Right lobe of liver (tissue), 6 donors: ENCODE results near the gene ALDOA. TPM values are rescaled to one million over a fixed set of nuclear protein-coding genes. Genes with fewer than 3 reads are reported as not detected.
"Not testable (repeated sequence)": the region's sequence is repeated elsewhere in the genome, so short reads cannot be mapped to it uniquely, and the experiment has no call there.

Experiments used
- ATAC-seq, 4 donors: fragments of 200-7000 bp; cut with Tn5 transposase; one replicate each; pipeline ENCODE4 v1.9.1; 2020; ENCODE audit warnings: mild to moderate bottlenecking in 4 of 4, moderate library complexity in 4 of 4
- DNase-seq, 3 donors: peaks; one replicate each; pipeline ENCODE4 v3.0.0-alpha.2; 2020
- H3K27ac ChIP-seq, 3 donors: fragments of 200-600 bp; one replicate each; pipeline ENCODE4 v1.8.0; 2022
- H3K27me3 ChIP-seq, 2 donors: fragments of 200-600 bp; one replicate each; pipeline ENCODE4 v1.8.0; 2022
- H3K36me3 ChIP-seq, 4 donors: fragments of 200-600 bp; sonication (generic) in 1 of 4; one replicate each; pipeline versions ENCODE4 v1.5.1 to v1.8.0; 2017 to 2022; ENCODE audit warnings: control low read depth in 1 of 4
- H3K4me1 ChIP-seq, 4 donors: fragments of 200-600 bp; sonication (generic) in 1 of 4; one replicate each; pipeline versions ENCODE4 v1.5.1 to v1.8.0; 2017 to 2022; ENCODE audit warnings: control low read depth in 1 of 4
- H3K4me3 ChIP-seq, 3 donors: fragments of 200-600 bp; one replicate each; pipeline ENCODE4 v1.8.0; 2022
- H3K9me3 ChIP-seq, 4 donors: fragments of 200-600 bp; sonication (generic) in 1 of 4; one replicate each; pipeline versions ENCODE4 v1.5.1 to v1.8.0; 2017 to 2022; ENCODE audit warnings: control low read depth in 1 of 4
- CTCF ChIP-seq, 4 donors: fragments of 200-600 bp in 3 of 4; fragments of 450-650 bp in 1 of 4; IDR thresholded peaks; one replicate each; pipeline versions ENCODE4 v1.5.1 to v1.8.0; 2016 to 2022; ENCODE audit warnings: antibody characterized with exemption in 4 of 4, mild to moderate bottlenecking in 2 of 4
- POLR2A ChIP-seq: fragments of 450-650 bp; IDR thresholded peaks from one replicate; pipeline ENCODE4 v1.6.1; 2017; ENCODE audit warnings: antibody characterized with exemption, mild to moderate bottlenecking
- WGBS: methylation state at CpG from one replicate; pipeline ENCODE4 v1.1.6; 2018; ENCODE audit warnings: low coverage, low lambda C conversion rate; ENCODE audit not compliant: insufficient coverage; ENCODE audit errors: missing lambda C conversion rate; 5-methylcytosine and 5-hydroxymethylcytosine counted together
- intact Hi-C, 2 donors: fragments of 100-400 bp; cut with DNase I; formaldehyde crosslinking; loops; one replicate each; pipeline versions ENCODE4 v1.11.2 to v1.14.1; 2022
- long read RNA-seq: library from polyadenylated mRNA; unstranded; transcript quantifications from one replicate; pipeline ENCODE4 v2.0.0, GENCODE V29; 2019
- total RNA-seq, 6 experiments: library from RNA; depleted of rRNA in 2 of 6; stranded (reverse); fragments of >200 nt in 2 of 6; fragmentation: NEBNext Ultra II Directional in 3 of 6; extraction: Animal tissue kit (Norgen Biotek cat#: 25700) in 3 of 6; gene quantifications; one replicate each; pipeline versions ENCODE4 v1.1.0 to v1.2.4, GENCODE V29; 2016 to 2023
- donor health status: DM: no; HTN: yes; CAD: no.
- donor health status: DM: no; HTN: no; CAD: no.
- donor health status: DM: no; HTN: no; CAD: no.
- donor health status: DM: no; HTN: yes; CAD: no.
- donor health status: DM: no; HTN: yes; CAD: no.

The ALDOA gene
- total RNA-seq, result 100 to 1,000 TPM; 113 to 580 (median 345) TPM
- long read RNA-seq, transcript ALDOA-209 (9 exons, 1,579 nt), result major isoform, 61 of 65 reads
- long read RNA-seq, partial matches to known transcripts, result 0 of 65 reads
- long read RNA-seq, other reads (novel, unspliced or antisense), result 0 of 65 reads

DNA sequence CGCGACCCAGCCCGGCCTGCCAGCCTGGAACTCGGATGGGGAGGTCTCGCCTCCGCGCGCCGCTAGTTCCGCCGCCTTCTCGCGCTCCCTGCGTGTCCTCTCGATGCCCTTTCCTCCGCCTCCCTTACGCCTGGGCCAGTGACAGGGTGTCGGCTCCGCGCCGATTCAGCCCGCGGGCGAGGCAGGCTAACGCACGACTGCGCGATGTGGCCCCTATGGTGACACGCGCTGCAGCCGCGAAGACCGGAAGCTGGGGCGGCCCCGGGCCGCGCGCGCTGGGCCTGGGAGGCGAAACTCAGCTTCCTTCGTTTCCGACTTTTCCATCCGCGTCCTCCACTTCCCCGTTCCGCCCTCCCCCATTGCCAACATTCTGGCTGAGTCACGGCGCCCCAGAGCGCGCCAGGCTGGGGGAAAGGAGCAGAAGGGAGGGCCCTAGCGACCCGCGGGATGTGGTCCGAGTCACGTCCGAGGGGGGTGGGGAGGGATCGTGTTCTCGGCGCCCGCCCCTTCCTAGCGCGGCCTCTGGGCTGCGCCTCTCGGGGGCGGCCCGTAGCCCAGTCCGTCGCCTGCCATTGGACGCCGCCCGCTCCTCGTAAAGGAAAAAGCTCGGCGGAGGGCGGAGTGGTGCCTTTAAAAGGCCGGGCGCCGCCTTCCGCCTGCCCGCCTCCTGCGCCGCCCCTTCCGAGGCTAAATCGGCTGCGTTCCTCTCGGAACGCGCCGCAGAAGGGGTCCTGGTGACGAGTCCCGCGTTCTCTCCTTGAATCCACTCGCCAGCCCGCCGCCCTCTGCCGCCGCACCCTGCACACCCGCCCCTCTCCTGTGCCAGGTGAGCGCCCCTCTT lies at the start of gene ALDOA:
TSS of gene ALDOA (plus strand) at position 659 of the 841 bp plus-strand sequence. CDS start 1,138 bp downstream, outside the sequence.
- Histone ChIP-seq H3K4me1 (peaks cover 0 to 32% (median 7%) of the 10 kb centered on the region in 4 donors), H3K4me3 (peak within 1 kb of the TSS; percentile 92 to 97 (median 94)), H3K36me3 (peaks cover 10 to 32% (median 21%) of the 10 kb centered on the region in 4 donors), H3K27me3 (no peaks in the 10 kb centered on the region), H3K27ac (peak within 1 kb of the TSS; percentile 93 to 100 (median 99)), H3K9me3 (no peaks in the 10 kb centered on the region)
- ATAC-seq (peak; percentile 84 to 94 (median 89)), DNase-seq (peak; percentile 99 to 100 (median 99))
- TF ChIP-seq CTCF (IDR thresholded peaks at IDR 0.05), result peak in 1 of 4 donors; percentile 18
- peak; percentile 97 for TF ChIP-seq POLR2A
- intact Hi-C loops, result no loop called here
- WGBS, result 0% methylated on average over 11 of the region's 99 CpGs

DNA sequence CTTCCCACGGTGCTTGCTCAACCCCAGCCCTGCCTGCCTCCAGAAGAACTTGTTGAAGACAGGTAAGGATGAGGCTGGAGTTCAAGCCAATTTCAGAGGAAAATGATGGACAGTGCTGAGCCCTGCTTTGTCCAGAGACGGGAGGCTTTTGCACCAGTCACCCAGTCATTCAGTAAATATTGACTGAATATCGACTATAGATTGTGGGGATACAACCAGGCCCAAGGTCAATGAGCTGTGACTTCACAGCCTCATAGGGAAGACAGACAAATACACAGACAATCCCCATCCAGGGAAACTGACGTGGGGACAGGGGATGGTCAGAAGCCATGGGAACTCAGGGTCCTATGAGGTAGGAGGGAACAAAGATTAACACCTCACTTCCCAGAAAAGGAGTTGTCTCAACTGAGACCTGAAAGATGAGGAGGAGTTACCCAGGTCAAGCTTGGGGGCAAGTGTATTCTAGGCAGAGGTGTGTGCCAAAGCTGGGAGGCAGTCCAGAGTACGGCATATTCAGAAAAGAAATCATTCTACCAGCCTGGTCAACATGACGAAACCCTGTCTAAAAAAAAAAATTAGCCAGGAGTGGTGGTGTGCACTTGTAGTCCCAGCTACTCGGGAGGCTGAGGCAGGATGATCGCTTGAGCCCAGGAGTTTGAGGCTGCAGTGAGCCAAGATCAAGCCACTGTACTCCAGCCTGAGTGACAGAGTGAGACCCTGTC lies 48.8 kb upstream of the ALDOA start:
- Histone ChIP-seq H3K27me3 (no peaks in the 10 kb centered on the region), H3K4me3 (no peak overlapping the region), H3K36me3 (no peaks in the 10 kb centered on the region), H3K4me1 (peaks cover 0 to 8% (median 0%) of the 10 kb centered on the region in 4 donors), H3K27ac (no peak overlapping the region), H3K9me3 (no peaks in the 10 kb centered on the region)
- 44% methylated on average over 7 of the region's 8 CpGs for WGBS
- ATAC-seq (no peak), DNase-seq (no peak)
- intact Hi-C loops, result no loop called here
- TF ChIP-seq CTCF (IDR thresholded peaks at IDR 0.05) (no peak), POLR2A (no peak)

GRCh38 chr16:30017277-30017656 lies 48.3 kb upstream of the ALDOA start:
- intact Hi-C loops, result no loop called here
- Histone ChIP-seq H3K36me3 (no peaks in the 10 kb centered on the region), H3K27ac (no peak overlapping the region), H3K27me3 (no peaks in the 10 kb centered on the region), H3K9me3 (no peaks in the 10 kb centered on the region), H3K4me1 (peaks cover 0 to 9% (median 0%) of the 10 kb centered on the region in 4 donors), H3K4me3 (no peak overlapping the region)
- WGBS, result 91% methylated on average over 2 of the region's 2 CpGs
- TF ChIP-seq POLR2A, result no peak
- no peak for TF ChIP-seq CTCF (IDR thresholded peaks at IDR 0.05)
- DNase-seq, result no peak
- no peak for ATAC-seq

- DNase-seq, H3K27ac ChIP-seq, H3K9me3 ChIP-seq, H3K27me3 ChIP-seq, intact Hi-C loops, H3K4me3 ChIP-seq, H3K36me3 ChIP-seq, H3K4me1 ChIP-seq, ATAC-seq: not testable (repeated sequence)
- WGBS, result 82% methylated on average over 2 of the region's 4 CpGs
These were observed 47.6 kb upstream of the ALDOA start for GRCh38 chr16:30017937-30018336.
